Keratinocyte (primary cell): ENCODE measurements around the gene ADAM19. TPM values are rescaled to one million over a fixed set of nuclear protein-coding genes. Genes with fewer than 3 reads are reported as not detected.

Experiments
- DNase-seq: peaks from one replicate; pipeline ENCODE4 v3.0.0-alpha.2; 2011; ENCODE audit warnings: low read depth, missing footprints, low spot score
- FAIRE-seq: peaks from 2 replicates; lab custom pipeline; 2011; peaks lifted over from hg19 to GRCh38; lab: Jason Lieb, UNC
- H2AFZ ChIP-seq: 2 replicates; pipeline ENCODE4 v1.6.0; 2012; ENCODE audit warnings: low read length, control low read depth, inconsistent platforms; ENCODE audit not compliant: control insufficient read depth
- H3K27ac ChIP-seq: 2 replicates; pipeline ENCODE4 v1.5.1; 2011; ENCODE audit warnings: low read length; ENCODE audit not compliant: control insufficient read depth, insufficient read depth
- H3K27me3 ChIP-seq: 3 replicates; pipeline ENCODE4 v1.6.0; 2011; ENCODE audit warnings: low read length; ENCODE audit not compliant: control insufficient read depth, insufficient read depth; ENCODE audit errors: extremely low read depth
- H3K36me3 ChIP-seq, 2 experiments: 2 replicates in 1 of 2; 3 replicates in 1 of 2; pipeline ENCODE4 v1.5.1; 2011; ENCODE audit warnings: low read length in 2 of 2, mild to moderate bottlenecking in 1 of 2; ENCODE audit not compliant: control insufficient read depth in 2 of 2, insufficient read depth in 2 of 2; ENCODE audit errors: extremely low read depth in 1 of 2
- H3K4me1 ChIP-seq: 3 replicates; pipeline ENCODE4 v1.5.1; 2011; ENCODE audit warnings: low read length; ENCODE audit not compliant: control insufficient read depth, insufficient read depth; ENCODE audit errors: extremely low read depth
- H3K4me2 ChIP-seq: 3 replicates; pipeline ENCODE4 v1.6.0; 2011; ENCODE audit warnings: low read depth, low read length; ENCODE audit not compliant: control insufficient read depth, insufficient read depth; ENCODE audit errors: extremely low read depth
- H3K4me3 ChIP-seq, 3 experiments: fragments of 200-600 bp in 1 of 3; sonication (generic) in 1 of 3; 2 replicates in 2 of 3; 3 replicates in 1 of 3; pipeline ENCODE4 v1.5.1; 2011 to 2016; ENCODE audit warnings: low read length in 3 of 3, mild to moderate bottlenecking in 3 of 3, control low read depth in 2 of 3, inconsistent platforms in 1 of 3, low read depth in 1 of 3, mixed read lengths in 1 of 3, mixed run types in 1 of 3, moderate library complexity in 1 of 3; ENCODE audit not compliant: control insufficient read depth in 2 of 3, insufficient read depth in 2 of 3; ENCODE audit errors: extremely low read depth in 1 of 3
- H3K79me2 ChIP-seq: 2 replicates; pipeline ENCODE4 v1.6.0; 2012; ENCODE audit warnings: low read length; ENCODE audit not compliant: control insufficient read depth, insufficient read depth
- H3K9ac ChIP-seq: 3 replicates; pipeline ENCODE4 v1.6.0; 2011; ENCODE audit warnings: low read length; ENCODE audit not compliant: control insufficient read depth, insufficient read depth; ENCODE audit errors: extremely low read depth
- H3K9me1 ChIP-seq: 3 replicates; pipeline ENCODE4 v1.6.0; 2011; ENCODE audit warnings: low read length; ENCODE audit not compliant: control insufficient read depth, insufficient read depth; ENCODE audit errors: extremely low read depth
- H3K9me3 ChIP-seq: 2 replicates; pipeline ENCODE4 v1.5.1; 2012; ENCODE audit warnings: low read depth, low read length; ENCODE audit not compliant: control insufficient read depth
- H4K20me1 ChIP-seq: 3 replicates; pipeline ENCODE4 v1.6.0; 2011; ENCODE audit warnings: low read length; ENCODE audit not compliant: control insufficient read depth, insufficient read depth; ENCODE audit errors: extremely low read depth
- CTCF ChIP-seq, 3 experiments: IDR thresholded peaks in 1 of 3; conservative IDR thresholded peaks in 1 of 3; optimal IDR thresholded peaks in 1 of 3; 2 replicates in 2 of 3; 3 replicates in 1 of 3; pipeline versions ENCODE3 to v1.5.1; 2011; ENCODE audit warnings: low read length in 3 of 3, mild to moderate bottlenecking in 3 of 3, moderate library complexity in 2 of 3, control low read depth in 1 of 3, inconsistent platforms in 1 of 3; ENCODE audit not compliant: insufficient read depth in 2 of 3; ENCODE audit errors: extremely low read depth in 1 of 3
- EZH2 ChIP-seq: IDR thresholded peaks from one replicate; pipeline ENCODE4 v1.6.1; 2012; ENCODE audit warnings: inconsistent platforms, mild to moderate bottlenecking, low read length, moderate library complexity
- dilution Hi-C: fragments of 300-500 bp; cut with MboI; formaldehyde crosslinking; loops from one replicate; pipeline ENCODE4 v1.7.0; 2020; ENCODE audit warnings: low sequenced_read_pairs; ENCODE audit not compliant: extremely low pct_ligation_motif_present
- polyA plus RNA-seq, 5 experiments: library from polyadenylated mRNA; depleted of rRNA in 3 of 5; stranded (reverse) in 3 of 5; stranded (forward) in 1 of 5; unstranded in 1 of 5; fragments of >200 nt; gene quantifications; 1 replicate in 1 of 5; 2 replicates in 3 of 5; 3 replicates in 1 of 5; pipeline versions ENCODE4 v1.2.1 to v1.2.3, GENCODE V29; 2011 to 2012; ENCODE audit warnings: missing spikeins in 2 of 5, low read depth in 1 of 5, low replicate concordance in 1 of 5

Gene ADAM19
- polyA plus RNA-seq, 1 donor (not counting 4 experiments of a cell fraction or from before 2014, with no cell fraction given), result 22.7 TPM

GRCh38 chr5:157524887-157525286 is 50.7 kb downstream of the ADAM19 start:
- no peak for TF ChIP-seq CTCF (optimal IDR thresholded peaks at IDR 0.05 in 1 of 3, IDR thresholded peaks at IDR 0.05 in 1 of 3, conservative IDR thresholded peaks at IDR 0.05 in 1 of 3; ENCODE audit: extremely low read depth in 1 of 3, insufficient read depth in 2 of 3, low read length in 3 of 3)
- no peak for TF ChIP-seq EZH2
- peak; percentile 65 for FAIRE-seq
- Histone ChIP-seq H3K4me3 (no peak overlapping the region), H4K20me1 (no peaks in the 10 kb centered on the region), H3K4me2 (no peak overlapping the region), H3K79me2 (no peaks in the 10 kb centered on the region), H3K9ac (no peak overlapping the region), H3K4me1 (no peaks in the 10 kb centered on the region), H3K27me3 (no peaks in the 10 kb centered on the region), H3K36me3 (peaks cover 0 to 5% of the 10 kb centered on the region in 2 experiments), H2AFZ (no peak overlapping the region), H3K9me3 (no peaks in the 10 kb centered on the region), H3K9me1 (no peaks in the 10 kb centered on the region), H3K27ac (no peak overlapping the region)
- no peak for DNase-seq
- dilution Hi-C loops, result no loop called here

GRCh38 chr5:157523976-157524375 is 51.6 kb downstream of the ADAM19 start:
- Histone ChIP-seq H3K9me1 (no peaks in the 10 kb centered on the region), H3K27me3 (no peaks in the 10 kb centered on the region), H4K20me1 (no peaks in the 10 kb centered on the region), H2AFZ (no peak overlapping the region), H3K4me2 (no peak overlapping the region), H3K9ac (no peak overlapping the region), H3K4me1 (no peaks in the 10 kb centered on the region), H3K36me3 (peaks cover 0 to 7% of the 10 kb centered on the region in 2 experiments), H3K79me2 (no peaks in the 10 kb centered on the region), H3K4me3 (no peak overlapping the region), H3K9me3 (no peaks in the 10 kb centered on the region), H3K27ac (no peak overlapping the region)
- no peak for FAIRE-seq
- DNase-seq, result no peak
- dilution Hi-C loops, result no loop called here
- TF ChIP-seq EZH2, result no peak
- TF ChIP-seq CTCF (optimal IDR thresholded peaks at IDR 0.05 in 1 of 3, IDR thresholded peaks at IDR 0.05 in 1 of 3, conservative IDR thresholded peaks at IDR 0.05 in 1 of 3; ENCODE audit: extremely low read depth in 1 of 3, insufficient read depth in 2 of 3, low read length in 3 of 3), result no peak
